ENCODE results near the gene FBXL17. TPM values are rescaled to one million over a fixed set of nuclear protein-coding genes. Genes with fewer than 3 reads are reported as not detected.

Gene FBXL17
- total and polyA plus RNA-seq, 2 of the 4 experiments (the other 2 are of a cell fraction) = 3.9 to 8.1 TPM

DNA sequence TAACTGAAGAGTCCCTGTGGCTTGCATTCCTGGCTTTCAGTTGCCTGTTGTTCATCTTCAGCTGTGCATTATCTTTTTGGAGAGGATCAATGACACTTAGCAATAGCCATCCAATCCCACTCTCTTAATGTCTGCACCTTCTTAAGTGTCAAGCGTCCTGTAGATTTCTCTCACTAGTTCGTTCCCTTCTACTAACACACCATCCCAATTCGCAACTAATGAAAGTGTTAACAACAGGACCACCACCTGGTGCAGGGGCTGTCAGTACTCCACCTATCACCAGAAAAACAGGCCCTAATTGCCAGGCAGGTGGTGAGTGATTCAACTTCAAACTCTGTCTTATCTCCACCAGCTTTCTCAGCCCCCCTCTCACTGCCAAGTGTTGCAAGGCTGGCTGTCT is 541.7 kb downstream of the FBXL17 start:
- Histone ChIP-seq H4K5ac (ENCODE audit: low read depth, low read length) (no peak overlapping the region), H3K36me3 (ENCODE audit: control insufficient read depth, insufficient read depth, low read length) (no peaks in the 10 kb centered on the region), H2AK5ac (ENCODE audit: low read depth, low read length) (no peak overlapping the region), H2BK15ac (ENCODE audit: low read depth, low read length) (no peak overlapping the region), H4K91ac (ENCODE audit: insufficient read depth, low read depth, low read length) (no peak overlapping the region), H3K4ac (ENCODE audit: low read depth, low read length) (no peak overlapping the region), H3K27ac (ENCODE audit: insufficient read depth, low read length) (no peak overlapping the region), H3K14ac (replicated peaks; ENCODE audit: low read depth, low read length) (no peak overlapping the region), H3K56ac (ENCODE audit: extremely low read depth, insufficient read depth, low read length) (no peak overlapping the region), H4K8ac (ENCODE audit: low read depth in 2 of 2, low read length in 2 of 2) (no peak overlapping the region), H3K9me3 (ENCODE audit: control insufficient read depth, insufficient read depth, low read length) (no peaks in the 10 kb centered on the region), H3K79me1 (ENCODE audit: low read depth in 1 of 2, low read length in 2 of 2) (no peaks in the 10 kb centered on the region), H4K20me1 (ENCODE audit: insufficient read depth, low read length) (no peaks in the 10 kb centered on the region), H3K23ac (ENCODE audit: low read depth, low read length) (no peak overlapping the region), H3K9ac (ENCODE audit: low read depth, low read length) (no peak overlapping the region), H3K4me2 (ENCODE audit: low read depth, low read length) (no peak overlapping the region), H2AK9ac (replicated peaks; ENCODE audit: low read depth, low read length, poor library complexity) (no peak overlapping the region), H3K18ac (ENCODE audit: low read depth, low read length) (no peak overlapping the region), H2AFZ (replicated peaks; ENCODE audit: low read length, poor library complexity) (peak overlapping the region; percentile 14), H2BK5ac (ENCODE audit: low read depth, low read length, poor library complexity, severe bottlenecking) (no peak overlapping the region), H3K9me1 (ENCODE audit: insufficient read depth, low read length) (no peaks in the 10 kb centered on the region), H2BK120ac (ENCODE audit: low read depth, low read length) (no peak overlapping the region), H3K4me1 (ENCODE audit: control insufficient read depth, insufficient read depth, low read length) (no peaks in the 10 kb centered on the region), H3K27me3 (ENCODE audit: control insufficient read depth, insufficient read depth, low read length) (peaks cover 12% of the 10 kb centered on the region), H2BK20ac (ENCODE audit: low read depth, low read length) (no peak overlapping the region), H3K4me3 (ENCODE audit: insufficient read depth, low read depth, low read length) (no peak overlapping the region)
- in situ Hi-C loops (cut with MboI; ENCODE audit: low sequenced_read_pairs) = no loop called here
- dilution Hi-C loops (cut with HindIII; ENCODE audit: low sequenced_read_pairs, unreplicated experiment) = no loop called here
- ChIA-PET CTCF (interaction anchor here (0.5 kb wide), 1 partner anchor 23 kb away, joined by 3 read pairs; no protein-coding TSS in a partner anchor), POLR2A (ENCODE audit: unreplicated experiment) (no interaction called here)
- no CpG with 5 or more reads among the region's 3 CpGs for WGBS, 2 experiments (ENCODE audit: extremely low coverage in 2 of 2, insufficient read length in 1 of 2)
- no peak for TF ChIP-seq MAZ (IDR thresholded peaks at IDR 0.05; ENCODE audit: borderline replicate concordance, low read depth, low read length)
- no peak for TF ChIP-seq MAFK (IDR thresholded peaks at IDR 0.05; ENCODE audit: low read depth, low read length)
- no peak for TF ChIP-seq RFX5 (IDR thresholded peaks at IDR 0.05; ENCODE audit: low read depth, low read length)
- no peak for TF ChIP-seq CHD1 (IDR thresholded peaks at IDR 0.05; ENCODE audit: low read depth, low read length)
- TF ChIP-seq, protein P1, sequence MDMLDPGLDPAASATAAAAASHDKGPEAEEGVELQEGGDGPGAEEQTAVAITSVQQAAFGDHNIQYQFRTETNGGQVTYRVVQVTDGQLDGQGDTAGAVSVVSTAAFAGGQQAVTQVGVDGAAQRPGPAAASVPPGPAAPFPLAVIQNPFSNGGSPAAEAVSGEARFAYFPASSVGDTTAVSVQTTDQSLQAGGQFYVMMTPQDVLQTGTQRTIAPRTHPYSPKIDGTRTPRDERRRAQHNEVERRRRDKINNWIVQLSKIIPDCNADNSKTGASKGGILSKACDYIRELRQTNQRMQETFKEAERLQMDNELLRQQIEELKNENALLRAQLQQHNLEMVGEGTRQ (IDR thresholded peaks at IDR 0.05; ENCODE audit: low read depth, low read length) = no peak
- TF ChIP-seq SMC3 (IDR thresholded peaks at IDR 0.05; ENCODE audit: low read depth, low read length) = no peak
- no peak for TF ChIP-seq RAD21 (IDR thresholded peaks at IDR 0.05; ENCODE audit: low read length)
- TF ChIP-seq, protein P2, sequence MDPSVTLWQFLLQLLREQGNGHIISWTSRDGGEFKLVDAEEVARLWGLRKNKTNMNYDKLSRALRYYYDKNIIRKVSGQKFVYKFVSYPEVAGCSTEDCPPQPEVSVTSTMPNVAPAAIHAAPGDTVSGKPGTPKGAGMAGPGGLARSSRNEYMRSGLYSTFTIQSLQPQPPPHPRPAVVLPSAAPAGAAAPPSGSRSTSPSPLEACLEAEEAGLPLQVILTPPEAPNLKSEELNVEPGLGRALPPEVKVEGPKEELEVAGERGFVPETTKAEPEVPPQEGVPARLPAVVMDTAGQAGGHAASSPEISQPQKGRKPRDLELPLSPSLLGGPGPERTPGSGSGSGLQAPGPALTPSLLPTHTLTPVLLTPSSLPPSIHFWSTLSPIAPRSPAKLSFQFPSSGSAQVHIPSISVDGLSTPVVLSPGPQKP (IDR thresholded peaks at IDR 0.05; ENCODE audit: borderline replicate concordance, low read depth, low read length) = no peak
- TF ChIP-seq MXI1 (IDR thresholded peaks at IDR 0.05; ENCODE audit: borderline replicate concordance, low read depth, low read length) = no peak
- TF ChIP-seq BHLHE40 (IDR thresholded peaks at IDR 0.05; ENCODE audit: low read depth, low read length) = no peak
- no peak for TF ChIP-seq RCOR1 (IDR thresholded peaks at IDR 0.05; ENCODE audit: insufficient replicate concordance, low read length)
- no peak for TF ChIP-seq FOS (IDR thresholded peaks at IDR 0.05; ENCODE audit: low read depth, low read length)
- TF ChIP-seq NFE2L2 (IDR thresholded peaks at IDR 0.05; ENCODE audit: low read depth, low read length) = no peak
- TF ChIP-seq POLR2A (IDR thresholded peaks at IDR 0.05; ENCODE audit: low read depth, low read length) = no peak
- TF ChIP-seq CEBPB (IDR thresholded peaks at IDR 0.05; ENCODE audit: low read depth, low read length) = no peak
- TF ChIP-seq, protein P3, sequence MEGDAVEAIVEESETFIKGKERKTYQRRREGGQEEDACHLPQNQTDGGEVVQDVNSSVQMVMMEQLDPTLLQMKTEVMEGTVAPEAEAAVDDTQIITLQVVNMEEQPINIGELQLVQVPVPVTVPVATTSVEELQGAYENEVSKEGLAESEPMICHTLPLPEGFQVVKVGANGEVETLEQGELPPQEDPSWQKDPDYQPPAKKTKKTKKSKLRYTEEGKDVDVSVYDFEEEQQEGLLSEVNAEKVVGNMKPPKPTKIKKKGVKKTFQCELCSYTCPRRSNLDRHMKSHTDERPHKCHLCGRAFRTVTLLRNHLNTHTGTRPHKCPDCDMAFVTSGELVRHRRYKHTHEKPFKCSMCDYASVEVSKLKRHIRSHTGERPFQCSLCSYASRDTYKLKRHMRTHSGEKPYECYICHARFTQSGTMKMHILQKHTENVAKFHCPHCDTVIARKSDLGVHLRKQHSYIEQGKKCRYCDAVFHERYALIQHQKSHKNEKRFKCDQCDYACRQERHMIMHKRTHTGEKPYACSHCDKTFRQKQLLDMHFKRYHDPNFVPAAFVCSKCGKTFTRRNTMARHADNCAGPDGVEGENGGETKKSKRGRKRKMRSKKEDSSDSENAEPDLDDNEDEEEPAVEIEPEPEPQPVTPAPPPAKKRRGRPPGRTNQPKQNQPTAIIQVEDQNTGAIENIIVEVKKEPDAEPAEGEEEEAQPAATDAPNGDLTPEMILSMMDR (conservative IDR thresholded peaks at IDR 0.05; ENCODE audit: low read depth, low read length) = no peak
- DNase-seq = no peak
- no peak for ATAC-seq (ENCODE audit: low read depth)
- intact Hi-C loops (cut with micrococcal nuclease) = no loop called here
- no TSS peak for BruUV-seq (replicated peaks)

All from IMR-90 (cell line).